DMS 273 (cell line): ENCODE measurements around the gene SYT2.
"Not testable (repeated sequence)": the region's sequence is repeated elsewhere in the genome, so short reads cannot be mapped to it uniquely, and the experiment has no call there.

Experiments used
- DNase-seq: peaks from one replicate; lab custom pipeline; 2025; ENCODE audit not compliant: unreplicated experiment; lab: John Stamatoyannopoulos, UW

SYT2 gene

DNA sequence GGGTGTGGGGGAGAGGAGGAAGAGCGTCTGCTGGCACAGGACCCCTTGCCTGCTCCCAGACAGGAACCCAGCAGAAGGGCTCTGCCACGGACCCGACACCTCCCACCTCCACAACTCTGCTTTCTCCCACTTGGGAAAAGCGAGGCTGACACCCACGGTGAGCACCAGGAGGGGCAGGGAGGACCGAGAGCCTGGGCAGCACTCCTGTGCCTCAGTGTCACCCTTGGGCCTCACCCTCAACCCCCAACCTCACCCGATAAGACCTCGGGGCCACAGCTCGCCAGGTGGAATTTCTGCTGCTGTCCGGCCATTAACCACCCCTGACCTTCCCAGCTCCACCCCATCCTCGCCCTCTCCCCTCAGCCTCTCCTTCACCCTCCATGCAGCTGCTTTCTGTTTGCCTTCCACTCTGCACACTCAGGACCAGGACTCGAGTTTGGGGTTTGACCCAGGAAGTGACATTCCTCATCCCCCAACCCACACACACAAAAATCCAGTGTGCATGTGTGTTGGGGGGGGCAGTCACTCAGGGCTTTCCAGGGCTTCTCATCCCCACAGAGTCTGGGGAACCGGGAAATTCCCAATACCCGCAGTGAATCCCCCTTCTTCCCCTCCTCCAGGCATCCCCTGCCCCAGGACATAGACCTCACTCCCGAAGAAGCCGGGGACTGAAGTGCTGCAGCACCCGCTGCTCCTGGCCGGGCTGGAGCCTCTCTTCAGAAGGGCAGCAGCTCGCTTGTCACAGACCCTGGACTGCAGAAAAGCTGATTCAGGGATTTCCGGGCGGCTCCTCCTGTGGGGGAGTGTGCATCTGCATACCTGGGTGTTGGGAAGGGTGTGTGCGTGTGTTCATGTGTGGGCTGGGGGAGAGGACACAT, 65.8 kb downstream of the SYT2 start:
- DNase-seq: no peak

DNA sequence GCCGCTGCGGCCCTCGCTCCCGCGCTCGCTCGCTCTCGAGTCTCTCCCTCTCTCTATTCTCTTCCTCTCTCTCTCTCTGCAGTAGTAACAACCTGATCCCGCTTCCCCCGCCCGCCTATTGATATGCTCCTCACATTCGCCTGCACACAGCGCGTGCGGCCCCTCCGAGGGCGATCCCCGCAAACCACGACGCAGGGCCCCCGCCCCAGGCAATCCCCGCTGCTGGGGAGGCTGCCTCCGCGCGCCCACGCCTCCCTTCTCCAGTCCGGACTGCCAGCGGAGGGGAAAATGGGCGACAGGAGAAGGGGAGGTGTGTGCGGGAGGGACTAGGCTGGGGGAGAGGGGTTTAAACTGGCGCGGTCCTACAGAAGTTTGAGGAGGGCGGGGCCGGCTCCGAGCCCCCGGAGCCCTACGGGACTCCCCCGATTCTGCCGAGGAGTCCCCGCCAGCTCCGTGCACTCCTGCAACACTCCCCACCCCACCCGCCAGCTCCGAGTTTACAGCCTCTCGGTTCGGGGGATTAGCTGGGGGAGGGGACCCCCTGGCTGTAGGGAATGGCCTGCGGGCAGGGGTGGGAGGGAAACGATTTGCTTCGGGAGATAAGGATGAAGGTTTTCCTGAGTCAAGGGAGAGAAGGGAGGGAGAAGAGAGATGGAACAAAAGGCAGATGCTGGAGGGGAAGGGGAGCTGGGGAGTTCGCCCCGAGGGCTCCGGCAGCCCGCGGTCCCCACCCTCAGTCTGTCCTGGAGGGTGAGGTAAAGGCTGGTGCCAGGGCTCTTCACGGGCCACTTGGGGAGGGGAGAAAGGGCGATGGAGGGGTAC, 66.6 kb downstream of the SYT2 start:
- peak; percentile 44 for DNase-seq

DNA sequence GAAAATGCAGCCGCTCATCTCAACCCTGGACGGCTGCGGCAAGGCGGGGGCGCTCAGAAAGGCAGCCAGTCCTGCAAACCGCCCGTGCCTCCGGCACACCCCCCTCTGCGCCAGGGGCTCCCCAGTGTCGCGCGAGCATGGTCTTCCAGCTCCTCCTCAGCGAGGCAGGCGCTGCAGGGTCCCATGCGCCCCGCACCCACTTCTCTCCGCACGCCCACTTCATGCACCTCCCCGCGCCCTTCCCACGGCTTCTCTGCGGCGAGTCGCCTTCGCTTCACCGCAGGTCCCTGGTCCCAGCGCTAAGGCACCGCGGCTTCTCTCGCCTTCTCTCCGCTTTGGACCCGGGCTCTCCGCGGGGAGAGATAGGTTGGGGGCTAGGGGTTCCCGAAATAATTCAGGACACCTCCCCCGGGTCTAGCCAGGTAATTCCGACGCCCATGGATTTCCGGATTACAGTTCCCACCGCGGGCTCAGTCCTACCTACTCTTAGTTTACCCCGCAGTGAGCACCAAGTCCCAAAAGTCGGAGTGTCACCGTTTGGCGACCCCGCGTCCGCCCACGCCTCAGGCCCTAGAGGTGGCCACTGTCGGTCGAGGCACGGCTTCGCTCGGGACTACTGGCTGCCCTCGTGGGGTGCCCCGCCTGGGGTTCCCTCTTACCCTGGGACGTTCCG, 67.5 kb downstream of the SYT2 start:
- DNase-seq: peak; percentile 62

DNA sequence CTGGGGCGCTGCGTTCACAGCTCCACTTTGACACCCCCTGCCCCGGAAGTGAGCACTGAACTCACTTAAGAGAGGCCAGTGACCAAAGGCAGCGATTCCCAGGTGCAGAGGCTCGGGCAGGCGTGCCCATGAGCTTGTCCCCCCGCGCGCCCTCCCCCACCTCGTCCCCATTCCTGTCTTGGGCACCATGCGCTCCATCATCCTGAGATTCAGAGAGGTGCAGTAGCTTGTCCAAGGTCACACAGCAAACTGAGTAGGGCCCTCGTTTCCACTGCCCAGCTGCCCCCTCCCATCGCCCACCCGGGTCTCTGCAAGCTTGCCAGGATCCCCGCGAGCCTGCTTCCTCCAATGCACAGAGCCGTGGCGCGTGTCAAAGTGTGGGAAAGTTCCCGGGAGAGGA, 68.0 kb downstream of the SYT2 start:
- no peak for DNase-seq

- peak; percentile 30 for DNase-seq
Observed at GRCh38 chr1:202639500-202639899, 70.8 kb downstream of the SYT2 start.

DNA sequence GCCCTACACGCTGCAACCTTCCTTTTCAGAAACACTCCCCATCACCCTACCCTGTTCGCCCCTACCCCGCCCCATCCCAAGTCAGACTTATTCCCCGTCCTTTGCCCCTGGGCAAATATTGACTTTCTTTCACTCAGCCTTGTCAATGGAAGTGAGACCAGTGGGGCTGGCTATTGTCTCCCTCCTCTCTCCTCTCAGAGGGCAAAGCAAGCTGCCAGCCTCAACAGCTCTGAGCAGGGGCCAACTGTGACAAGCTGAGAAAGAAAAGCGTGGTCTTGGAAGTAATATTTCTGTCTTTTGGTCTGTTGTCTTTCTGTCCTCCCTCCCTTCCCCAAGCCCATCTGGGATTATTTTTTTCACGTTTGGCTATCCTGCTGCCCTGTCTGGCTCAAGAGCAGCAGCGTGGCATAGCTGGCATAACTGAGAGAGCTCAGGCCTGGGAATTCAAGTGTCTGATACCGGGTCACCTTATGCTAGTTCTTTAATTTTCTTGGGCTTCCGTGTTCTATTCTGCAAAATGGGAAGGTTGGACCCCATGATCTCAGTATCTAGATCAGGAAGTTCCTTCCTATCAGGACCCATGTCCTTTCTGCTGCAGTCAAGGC, 71.5 kb downstream of the SYT2 start:
- peak; percentile 82 for DNase-seq

DNA sequence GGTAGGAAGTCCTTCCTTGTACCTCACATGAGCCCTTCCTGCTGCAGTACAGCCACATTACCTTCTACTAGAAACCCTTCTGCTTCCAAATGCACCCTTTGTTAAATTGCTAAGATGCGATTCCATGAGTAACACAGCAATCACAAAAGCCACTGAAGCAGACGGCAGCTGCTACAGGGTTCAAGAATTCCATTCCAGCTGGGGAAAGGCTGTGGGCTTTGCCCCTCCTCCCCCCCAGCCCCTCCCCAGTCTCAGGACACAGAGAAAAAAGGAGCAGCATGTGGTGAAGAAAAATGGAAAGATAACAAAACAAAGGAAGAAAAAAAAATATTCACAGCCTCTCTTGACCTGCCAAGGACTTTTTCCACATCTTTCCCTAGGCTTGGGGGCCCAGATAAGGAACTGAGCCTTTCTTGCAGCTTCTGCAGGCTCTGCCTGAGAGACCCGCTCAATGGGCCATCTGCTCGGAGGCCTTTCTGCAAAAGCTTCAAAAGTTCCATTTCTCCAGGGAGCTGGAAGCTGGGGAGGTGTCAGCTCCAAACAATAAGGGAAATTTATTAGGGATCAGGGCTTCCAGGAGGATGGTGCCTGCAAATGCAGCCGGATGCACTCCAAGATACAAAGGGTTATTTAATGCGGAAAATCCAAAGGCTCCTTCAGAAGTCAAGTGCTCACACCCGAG, 72.1 kb downstream of the SYT2 start:
- DNase-seq: peak; percentile 83

DNA sequence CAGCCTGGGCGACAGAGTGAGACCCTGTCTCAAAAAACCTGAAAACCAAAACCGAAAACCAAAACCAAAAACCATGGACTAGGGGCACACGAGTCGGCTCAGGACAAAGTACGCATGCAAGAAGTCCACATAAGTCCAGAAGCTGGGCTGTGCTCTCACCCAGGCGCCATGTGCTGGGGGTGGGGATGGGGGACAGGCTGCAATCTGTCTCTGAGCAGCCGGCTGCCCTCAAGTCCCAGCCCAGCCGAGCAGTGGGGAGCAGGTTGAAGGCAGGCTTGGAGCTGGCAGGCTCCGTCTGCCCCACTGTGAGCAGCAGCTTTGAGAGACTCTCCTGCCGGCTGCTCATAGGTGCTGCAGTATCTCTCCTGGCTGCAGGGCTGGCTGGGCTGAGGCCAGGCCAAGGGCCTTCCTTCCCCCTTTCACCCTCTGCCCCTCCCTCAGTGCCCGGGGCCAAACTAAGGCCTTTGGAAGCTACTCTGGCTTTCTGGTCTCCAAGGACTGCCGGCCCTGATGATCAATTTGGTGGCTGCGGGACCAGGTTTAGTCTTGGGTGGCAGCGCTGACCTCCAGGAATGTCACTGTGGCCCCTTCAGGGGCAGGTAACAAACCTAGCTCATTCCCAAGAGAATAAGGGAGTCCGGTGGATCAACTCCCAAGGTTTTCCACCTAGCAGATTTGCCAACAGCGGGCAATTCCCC, 72.8 kb downstream of the SYT2 start:
- DNase-seq: peak; percentile 83

DNA sequence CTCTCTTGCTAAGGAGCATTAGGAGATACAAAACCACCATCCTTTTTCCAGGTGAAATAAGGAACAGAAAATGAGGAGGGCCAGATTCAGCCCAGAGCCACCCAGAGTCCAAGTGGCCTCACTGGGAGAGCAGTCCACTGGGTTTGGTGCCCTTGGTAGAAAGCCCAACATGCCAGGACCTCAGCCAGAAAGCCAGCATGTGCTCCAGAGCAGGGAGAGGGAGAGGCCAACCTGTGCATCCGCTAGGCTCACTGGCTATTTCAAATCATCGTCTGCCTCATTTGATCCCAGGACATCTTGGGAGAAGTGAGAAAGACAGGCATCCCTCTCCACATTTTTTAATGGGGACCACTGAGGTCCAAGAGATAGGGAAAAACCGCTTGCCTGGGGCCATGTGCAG, 74.1 kb downstream of the SYT2 start:
- not testable (repeated sequence) for DNase-seq

DNA sequence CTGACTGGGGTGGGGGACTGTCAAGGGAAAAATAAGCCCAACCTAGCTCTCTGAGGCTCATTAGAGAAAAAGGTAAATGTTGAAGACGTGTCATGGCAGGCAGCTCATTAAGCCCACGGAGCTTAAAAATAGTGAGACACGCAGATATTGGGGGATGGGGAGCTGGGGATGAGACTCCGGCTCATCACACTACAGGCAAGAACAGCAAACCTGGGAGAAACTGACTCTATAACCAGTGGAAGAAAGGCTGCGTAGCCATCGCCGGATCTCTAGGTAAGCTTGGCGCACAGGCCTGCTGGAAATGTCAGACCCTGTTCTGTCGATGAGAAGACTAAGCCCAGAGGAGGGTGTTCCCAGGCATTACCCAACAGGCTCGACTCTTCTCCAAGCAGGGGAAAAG, 78.0 kb downstream of the SYT2 start:
- DNase-seq: no peak

GRCh38 chr1:202631076-202631923, 79.0 kb downstream of the SYT2 start:
- DNase-seq: no peak

DNA sequence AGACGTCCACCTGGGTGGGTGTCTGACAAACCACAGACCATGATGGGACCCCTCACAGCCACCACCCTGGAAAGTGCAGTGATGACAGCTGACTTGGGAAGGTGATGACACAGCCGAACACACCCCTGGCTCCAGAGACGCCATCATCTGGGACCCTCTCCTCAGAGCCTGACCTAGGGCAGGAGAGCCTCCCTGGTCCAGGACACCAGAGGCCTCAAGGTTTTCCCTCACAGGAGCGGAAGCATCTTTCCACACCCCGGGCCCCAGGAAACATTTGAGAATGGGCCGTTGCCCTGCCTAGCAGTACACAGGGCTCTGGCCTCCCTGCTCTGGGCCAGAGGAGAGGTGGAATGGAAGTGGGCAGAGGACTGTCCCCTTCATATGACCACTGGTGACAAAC, 79.7 kb downstream of the SYT2 start:
- DNase-seq: no peak

GRCh38 chr1:202630096-202630495, 80.2 kb downstream of the SYT2 start:
- not testable (repeated sequence) for DNase-seq

- not testable (repeated sequence) for DNase-seq
Observed at GRCh38 chr1:202629257-202629811, 80.9 kb downstream of the SYT2 start.

GRCh38 chr1:202628646-202629215, 81.5 kb downstream of the SYT2 start:
- DNase-seq: no peak

- DNase-seq: no peak
Observed at GRCh38 chr1:202627841-202628565, 82.3 kb downstream of the SYT2 start.

GRCh38 chr1:202627036-202627435, 83.2 kb downstream of the SYT2 start:
- DNase-seq: not testable (repeated sequence)
